CD4-positive, alpha-beta T cell treated with Interferon gamma for 1 hour (primary cell): ENCODE data around the gene MTR.
"Not testable (repeated sequence)": the region's sequence is repeated elsewhere in the genome, so short reads cannot be mapped to it uniquely, and the experiment has no call there.

Experiments
- DNase-seq: peaks from one replicate; pipeline ENCODE4 v3.0.0-alpha.2; 2020

MTR gene

DNA sequence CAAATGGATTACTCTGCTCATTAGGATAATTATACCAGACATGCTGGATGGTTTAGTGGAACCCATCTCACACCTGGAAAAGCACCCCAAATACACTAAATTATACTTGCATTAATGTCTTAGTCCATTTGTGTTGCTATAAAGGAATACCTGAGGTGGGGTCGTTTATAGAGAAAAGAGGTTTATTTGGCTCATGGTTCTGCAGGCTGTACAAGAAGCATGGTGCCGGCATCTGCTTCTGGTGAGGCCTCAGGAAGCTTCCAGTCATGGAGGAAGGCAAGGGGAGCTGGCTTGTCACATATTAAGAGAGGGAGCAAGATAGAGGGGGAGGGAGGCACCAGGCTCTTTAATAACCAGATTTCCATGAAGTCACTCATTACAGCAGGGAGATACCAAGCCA lies 113.6 kb downstream of the MTR start:
- no peak for DNase-seq

DNA sequence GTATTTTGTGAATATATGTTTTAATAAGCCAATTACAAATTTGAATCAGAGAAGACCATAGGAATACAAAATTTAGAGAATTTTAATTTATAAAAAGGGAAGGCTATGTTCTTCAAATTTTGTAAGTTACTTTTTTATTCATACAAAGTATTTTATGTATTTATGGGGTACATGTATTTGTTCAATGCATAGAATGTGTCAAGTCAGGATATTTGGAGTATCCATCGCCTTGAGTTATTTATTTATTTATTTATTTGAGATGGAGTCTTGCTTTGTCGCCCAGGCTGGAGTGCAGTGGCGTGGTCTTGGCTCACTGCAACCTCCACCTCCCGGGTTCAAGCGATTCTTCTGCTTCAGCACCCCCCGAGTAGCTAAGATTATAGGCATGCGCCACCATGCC lies 116.0 kb downstream of the MTR start:
- not testable (repeated sequence) for DNase-seq

DNA sequence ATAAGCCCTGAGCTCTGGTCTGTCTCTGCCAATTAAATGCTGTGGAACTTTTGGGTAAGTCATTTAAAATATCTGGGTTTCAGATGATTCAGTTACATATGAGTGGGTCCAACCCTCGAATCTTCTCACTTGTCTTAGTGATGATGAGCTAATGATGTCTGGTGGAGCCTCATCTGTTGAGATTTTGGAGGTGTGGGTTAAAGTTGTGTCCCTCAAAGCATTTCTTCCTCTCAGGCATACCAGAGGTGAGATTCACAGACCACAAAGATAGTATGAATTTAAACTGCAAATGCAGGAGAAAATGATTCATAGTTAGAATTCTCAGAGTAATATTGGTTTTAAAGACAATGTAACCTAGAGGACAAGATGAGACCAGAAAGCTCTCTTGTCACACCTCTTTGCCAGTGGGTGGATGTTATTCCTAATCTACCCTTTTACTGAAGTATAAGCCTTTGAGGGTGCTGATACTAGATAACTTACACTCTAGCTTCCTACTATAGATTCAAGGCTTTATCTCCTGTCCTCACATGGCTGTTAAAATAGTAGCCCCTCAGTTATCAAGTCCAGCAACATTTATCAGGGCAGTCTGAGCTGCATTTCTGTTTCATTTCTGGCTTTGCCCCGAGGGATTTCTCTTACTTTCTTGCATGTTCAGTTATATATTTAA lies 118.4 kb downstream of the MTR start:
- no peak for DNase-seq

DNA sequence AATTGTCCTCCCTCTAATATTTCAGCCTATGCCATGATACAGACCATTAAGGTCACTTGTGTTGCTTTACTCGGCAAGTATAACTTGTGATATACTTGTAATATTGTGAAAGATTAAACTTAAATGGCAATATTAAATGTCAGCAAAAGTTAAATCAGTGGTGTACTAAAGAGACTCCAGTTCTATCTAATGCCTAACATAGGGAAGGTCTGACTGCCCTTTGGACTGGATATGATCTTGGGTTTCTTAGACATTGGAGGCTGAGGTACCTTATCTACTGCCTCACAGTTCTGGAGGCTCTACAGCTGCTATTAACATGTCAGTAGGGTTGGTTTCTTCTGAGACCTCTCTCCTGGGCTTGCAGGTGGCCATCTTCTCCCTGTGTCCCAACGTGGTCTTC lies 119.3 kb downstream of the MTR start:
- no peak for DNase-seq

DNA sequence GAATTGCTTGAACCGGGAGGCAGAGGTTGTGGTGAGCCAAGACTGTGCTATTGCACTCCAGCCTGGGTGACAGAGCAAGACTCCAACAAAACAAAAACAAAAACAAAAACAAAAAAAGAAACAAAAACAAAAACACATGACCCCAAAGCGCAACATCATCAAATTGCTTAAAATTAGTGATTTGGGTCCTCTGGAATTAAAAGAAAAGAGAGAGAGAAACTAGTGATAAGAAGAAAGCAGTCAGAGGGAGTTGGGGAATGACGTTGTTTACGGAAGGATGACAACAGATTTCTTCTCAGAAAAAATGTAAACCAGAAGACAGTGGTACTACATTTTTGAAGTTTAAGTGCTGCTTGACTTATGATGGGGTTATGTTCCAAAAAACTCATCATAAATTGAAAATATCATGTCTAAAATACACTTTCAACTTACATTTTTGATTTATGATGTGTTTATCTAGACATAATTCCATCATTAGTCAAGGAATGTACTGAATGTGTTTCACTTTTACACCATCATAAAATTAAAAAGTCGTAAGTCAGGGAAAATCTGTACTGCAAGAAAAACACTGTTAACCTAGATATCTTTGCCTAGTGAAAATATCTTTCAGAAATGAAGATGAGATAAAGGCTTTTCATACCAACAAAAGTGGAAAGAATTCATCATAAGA lies 121.2 kb downstream of the MTR start:
- no peak for DNase-seq

DNA sequence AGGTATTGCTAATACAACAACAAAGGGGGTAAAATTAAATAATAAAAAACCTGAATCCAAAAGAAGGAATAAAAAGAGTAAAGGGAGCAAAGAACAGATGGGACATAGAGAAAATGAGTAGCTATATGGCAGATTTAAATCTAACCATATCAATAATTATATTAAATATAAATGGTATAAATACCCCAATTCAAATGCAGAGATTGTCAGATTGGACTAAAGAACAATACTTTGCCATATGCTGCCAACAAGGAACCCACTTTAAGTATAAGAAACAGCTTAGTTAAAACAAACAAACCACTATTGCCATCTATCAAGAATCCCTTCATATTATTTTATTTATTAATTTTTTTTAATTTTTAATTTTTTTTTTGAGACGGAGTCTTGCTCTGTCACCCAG lies 122.4 kb downstream of the MTR start:
- DNase-seq: no peak

DNA sequence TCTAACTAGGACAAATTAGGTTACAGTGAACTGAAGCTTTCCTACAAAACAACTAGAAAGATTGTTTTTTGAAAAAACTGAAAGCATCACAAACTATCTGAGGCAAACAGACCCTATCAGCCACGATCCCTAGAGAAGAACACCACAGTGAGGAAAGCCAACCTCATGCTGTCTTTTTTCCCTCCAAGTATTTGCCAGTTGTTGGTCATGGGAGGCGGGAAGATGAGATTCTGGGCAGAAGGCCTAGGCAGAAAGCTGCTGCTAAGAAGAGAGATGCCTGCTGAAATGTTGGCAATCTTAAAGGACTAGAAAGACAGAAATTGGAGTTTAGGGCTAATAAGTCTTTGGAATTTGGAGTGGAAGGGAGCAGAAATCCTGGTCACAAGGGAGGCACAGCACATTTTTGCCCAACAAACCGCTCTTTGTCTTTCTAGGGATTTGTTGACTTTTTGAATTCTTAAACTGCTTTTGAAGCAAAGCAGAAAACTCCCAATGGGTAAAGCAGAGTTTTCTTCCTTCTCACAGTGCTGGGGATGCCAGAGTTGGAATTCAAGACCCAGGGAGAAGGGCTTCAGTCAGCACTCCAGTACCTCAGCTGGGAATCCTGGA lies 125.3 kb downstream of the MTR start:
- no peak for DNase-seq

DNA sequence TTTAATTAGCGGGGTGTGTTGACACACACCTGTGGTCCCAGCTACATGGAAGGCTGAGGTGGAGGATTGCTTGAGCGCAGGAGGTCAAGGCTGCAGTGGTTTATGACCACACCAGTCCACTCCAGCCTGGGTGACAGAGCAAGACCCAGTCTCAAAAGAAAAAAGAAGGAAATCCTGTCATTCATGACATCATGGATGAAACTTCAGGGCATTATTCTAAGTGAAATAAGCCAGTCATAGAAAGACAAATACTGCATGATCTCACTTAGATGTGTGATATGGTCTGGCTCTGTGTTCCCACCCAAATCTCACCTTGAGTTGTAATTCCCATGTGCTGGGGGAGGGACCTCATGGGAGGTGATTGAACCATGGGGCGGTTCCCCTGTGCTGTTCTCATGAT lies 126.5 kb downstream of the MTR start:
- DNase-seq: no peak

DNA sequence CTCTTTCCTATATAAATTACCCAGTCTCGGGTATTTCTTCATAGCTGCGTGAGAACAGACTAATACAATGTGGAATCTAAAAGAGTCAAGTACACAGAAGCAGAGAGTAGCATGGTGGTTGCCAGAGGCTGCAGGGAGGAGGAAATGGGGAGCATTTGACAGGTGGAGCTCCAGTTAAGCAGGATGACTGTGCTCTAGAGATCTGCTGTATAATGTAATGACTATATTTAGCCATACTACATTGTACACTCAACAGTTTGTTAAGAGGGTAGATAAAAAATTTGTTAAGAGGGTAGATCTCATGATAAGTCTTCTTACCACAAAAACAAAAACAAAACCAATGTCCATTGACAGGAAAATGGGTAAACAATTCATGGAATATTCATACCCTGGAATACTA lies 127.1 kb downstream of the MTR start:
- no peak for DNase-seq

DNA sequence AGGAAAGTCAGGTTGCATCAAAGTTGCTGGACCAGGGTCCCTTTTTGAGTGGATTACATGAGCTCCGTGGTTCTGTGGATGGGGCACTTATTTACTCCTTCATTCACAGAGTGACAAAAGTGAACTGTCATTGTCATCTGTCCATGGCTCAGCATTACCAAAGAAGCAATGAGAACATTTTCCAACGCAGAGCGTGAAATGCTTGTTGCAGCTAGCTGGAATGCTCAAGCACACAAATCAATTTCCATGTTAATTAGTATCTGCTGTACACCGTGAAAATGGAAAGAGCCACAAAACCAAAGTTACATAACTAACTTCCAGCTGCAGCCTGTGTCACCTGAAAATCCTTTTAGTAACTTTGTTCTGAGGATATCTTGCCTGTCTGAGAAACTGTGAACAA lies 130.3 kb downstream of the MTR start:
- DNase-seq: no peak

DNA sequence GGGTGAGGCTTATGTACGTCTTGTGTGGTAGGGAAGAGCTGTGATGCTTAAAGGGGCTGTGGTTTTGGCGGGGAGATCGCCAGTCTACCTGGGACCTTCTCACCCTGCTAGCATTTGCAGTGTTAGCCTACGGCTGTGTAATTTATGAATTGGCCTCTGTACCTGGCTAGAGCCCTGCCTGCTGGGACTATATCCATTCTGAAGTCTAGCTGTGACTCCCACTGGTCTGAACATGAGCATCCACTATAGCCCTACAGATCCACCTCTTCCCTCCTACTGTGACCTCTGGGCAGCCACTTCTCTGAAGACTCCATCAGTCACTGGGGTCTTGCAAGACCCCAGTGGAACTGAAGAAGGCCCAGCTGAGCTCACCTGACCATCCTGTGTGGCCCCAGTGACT lies 135.4 kb downstream of the MTR start:
- no peak for DNase-seq

DNA sequence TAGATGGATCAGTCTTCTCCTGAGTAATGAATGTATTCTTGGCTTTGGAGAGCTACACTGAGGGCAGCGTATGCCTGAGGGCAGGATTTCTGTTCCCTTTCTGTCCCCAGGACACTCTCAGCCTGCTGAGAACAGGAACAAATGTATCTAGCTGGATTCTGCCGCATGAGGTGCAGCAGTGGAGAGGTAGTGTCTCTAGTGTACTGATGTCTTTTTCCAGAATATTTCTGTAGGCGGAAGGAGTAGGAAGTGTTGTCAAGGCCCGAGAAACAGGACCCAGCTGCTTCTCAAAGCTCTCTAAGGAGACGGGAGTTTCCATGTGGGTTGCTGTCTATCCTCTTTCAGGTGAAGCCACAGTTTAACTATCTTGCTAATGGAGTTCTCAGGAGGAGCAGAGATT lies 143.7 kb downstream of the MTR start:
- no peak for DNase-seq

DNA sequence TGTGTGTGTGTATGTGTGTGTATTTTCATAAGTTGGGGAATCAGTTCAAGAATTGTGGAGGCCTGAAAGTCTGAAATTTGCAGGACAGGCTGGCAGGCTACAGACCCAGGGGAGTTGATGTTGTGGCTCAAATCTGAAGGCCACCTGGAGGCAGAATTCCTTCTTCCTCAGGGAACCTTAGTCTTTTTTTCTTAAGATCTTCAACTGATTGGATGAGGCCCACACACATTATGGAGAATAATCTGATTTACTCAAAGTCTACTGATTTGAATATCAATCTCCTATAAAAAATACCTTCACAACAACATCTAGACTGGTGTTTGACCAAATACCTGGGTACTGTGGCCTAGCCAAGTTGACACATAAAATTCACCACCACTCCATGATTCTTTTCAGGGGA lies 147.3 kb downstream of the MTR start:
- no peak for DNase-seq

DNA sequence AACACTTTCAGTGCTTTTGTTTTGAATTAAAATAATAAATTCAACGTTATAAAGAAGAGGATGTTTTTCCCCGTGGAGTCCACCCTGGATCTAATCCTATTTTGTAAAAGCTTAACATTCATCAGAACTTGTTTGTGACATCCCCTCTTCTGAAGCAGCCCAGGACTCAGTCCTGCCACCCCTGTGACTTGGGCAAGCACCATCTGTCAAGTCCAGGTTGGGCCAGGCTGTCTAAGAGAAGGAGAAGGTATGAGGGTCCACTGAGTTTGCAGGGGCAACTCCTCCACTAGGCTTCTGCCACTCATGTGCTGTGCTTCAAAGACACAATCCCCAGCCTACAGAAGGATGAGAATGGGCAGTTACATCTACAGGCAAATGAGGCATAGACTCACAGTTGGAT lies 149.5 kb downstream of the MTR start:
- no peak for DNase-seq

DNA sequence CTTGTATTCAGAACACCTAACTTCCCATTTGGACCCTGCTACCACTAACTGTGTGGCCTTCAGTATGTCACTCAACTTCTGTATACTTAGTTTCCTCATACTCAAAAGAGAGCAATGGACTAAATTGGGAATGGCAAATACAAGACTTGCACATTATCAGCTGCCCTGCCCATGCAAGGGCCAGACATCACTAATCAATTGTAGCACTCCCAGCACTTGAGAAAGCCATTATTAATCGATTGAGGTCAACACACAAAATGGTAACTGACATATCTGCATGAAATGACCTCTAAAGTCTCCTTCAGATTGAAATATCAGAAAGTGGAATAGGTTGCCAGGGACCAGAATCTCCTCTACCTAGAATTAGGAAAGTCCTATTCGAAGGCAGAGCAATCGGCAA lies 149.9 kb downstream of the MTR start:
- DNase-seq: no peak

DNA sequence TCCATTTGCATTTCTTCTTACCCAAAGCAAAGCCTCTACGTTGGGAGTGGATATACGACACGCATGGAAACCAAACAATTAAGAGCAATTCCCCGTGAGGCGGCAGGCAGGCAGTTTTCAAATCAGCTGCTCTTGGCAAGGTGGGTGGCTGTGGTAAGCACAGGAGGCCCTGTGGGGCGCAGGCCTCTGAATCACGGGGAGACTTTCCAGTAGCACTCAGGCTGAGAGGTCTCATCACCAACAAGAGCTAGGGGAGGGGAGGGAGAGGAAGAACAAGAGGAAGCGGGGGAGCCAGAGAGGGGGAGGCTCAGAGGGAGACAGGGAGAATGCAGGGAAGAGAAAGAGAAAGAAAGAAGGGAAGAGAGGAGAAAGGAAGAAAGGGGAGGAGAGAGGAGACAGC lies 152.7 kb downstream of the MTR start:
- DNase-seq: no peak

DNA sequence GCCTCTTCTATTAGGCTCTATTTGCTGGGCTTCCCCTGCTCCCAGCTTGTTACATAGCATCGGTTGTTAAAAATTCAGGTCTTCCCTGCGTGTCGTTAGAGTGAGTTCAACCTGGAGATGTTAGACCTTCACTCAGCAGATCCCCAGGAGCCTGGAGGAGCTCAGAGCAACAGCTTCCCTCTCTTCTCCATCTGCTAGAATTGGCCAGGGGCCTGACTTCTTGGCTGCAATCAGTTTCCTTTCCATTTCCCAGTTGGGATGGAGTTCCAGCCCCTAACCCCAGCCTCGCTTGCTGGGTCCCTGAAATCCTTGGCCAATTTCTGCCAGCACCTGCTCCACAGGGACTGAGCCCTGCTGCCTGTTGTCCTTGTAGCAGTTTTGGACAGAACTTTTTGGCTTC lies 153.3 kb downstream of the MTR start:
- DNase-seq: no peak

DNA sequence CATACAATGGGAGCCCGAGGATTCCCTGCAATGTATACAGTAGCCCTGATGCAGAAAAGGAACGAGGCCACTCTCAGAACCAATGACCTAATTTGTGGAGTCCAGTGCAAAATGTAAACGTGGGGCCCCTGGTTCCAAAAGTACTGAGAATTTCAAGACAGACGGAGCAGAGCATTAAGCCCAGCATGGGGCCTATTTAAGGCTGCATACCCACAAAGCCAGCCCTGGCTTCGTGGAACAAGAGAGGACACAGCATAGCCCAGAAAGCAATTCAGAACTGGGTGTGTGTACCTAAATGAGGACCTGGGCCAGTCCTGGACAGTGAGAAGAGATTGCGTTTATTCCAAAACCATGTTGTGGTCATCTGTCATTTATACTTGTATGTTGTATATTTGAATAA lies 153.9 kb downstream of the MTR start:
- DNase-seq: no peak

DNA sequence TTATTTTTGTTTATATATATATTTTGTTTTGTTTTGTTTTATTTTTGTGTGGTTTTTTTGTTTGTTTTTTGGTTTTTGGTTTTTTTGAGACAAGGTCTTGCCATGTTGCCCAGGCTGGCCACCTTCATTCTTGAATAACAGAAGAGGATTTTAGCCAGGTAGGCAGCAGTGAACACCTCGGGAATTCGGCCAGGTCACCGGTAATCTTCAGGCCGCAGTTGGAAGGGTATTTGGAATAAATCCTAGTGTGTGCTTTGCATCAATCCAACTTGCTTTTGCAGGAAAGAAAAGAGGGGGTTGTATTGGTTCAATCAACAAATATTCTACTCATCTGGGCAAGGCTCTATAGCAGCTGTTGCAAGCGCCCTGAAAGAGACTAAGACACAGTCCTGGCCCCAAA lies 155.3 kb downstream of the MTR start:
- no peak for DNase-seq

DNA sequence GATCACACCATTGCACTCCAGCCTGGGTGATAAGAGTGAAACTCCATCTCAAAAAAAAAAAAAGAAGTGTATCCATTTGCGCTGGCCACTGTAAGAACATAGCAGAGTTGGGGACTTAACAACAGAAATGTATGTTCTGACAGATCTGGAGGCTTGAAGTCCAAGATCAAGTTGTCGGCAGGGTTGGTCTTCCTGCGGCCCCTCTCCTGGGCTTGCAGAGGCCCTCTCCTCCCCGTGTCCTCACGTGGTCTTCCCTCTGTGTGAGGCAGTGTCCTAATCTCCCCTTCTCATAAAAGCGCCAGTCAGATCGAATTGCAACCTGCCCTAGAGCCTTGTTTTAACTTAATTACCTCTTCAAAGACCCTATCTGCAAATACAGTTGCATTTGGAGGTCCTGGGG lies 156.6 kb downstream of the MTR start:
- DNase-seq: no peak

DNA sequence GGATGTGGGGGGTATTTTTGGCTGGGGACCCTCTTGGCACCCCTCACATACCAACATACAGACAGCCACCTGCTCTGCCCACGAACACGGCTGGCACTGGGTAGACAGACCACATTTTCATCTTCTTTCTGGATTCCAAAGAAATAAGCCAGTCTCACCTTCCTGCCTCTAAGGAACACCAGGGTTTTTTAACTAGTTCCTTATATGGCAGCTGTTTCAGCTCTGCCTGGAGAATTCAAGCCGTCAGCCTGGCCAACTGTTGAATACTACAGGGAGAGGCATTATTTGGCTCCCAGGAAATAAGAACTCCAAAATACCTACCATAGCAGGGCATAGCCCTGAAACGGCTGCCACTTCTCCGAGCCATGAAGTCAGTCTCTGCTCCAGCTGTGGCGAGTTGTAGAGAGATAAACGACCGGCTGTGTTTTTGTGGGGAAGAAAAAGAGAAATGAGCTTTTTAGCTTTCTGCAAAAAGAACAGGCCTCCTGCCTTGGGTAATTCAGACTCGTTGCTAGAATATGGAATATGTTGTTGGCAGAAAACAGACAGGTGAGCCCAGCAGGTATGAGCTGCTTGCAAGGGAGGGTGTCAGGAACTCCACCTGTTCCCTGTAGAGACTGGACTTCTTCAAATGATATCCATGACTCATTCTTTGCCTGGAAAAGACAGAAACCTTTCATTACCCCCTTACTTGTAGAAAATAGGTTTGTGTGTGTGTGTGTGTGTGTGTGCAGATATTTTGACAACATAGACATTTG lies 157.3 kb downstream of the MTR start:
- DNase-seq: no peak

DNA sequence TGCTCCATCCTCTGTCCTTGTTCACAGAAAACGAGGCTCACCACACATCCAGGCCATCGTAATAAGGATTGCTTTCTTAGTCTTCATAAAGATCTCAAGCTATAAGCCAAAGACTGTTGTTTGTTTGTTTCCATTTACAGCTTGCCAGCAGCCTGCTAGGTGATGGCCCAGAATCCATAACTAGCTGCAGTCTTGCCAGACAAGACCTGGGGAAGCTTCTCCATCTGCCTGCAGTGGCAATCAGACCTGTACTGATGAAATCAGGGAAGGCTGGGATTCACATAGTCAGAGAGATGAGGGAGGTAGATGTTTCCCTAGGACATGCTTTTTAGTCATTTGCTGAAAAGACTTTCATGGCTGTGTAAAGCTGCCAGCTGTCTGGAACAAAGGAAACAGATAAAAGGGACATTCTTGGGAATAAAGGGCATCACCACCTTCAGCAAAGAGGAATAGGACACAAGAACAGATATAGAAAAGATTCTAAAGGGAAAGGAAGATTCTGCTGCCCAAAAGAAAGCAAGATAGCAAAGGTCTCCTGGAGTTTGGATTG lies 158.1 kb downstream of the MTR start:
- DNase-seq: no peak
